Peyer's patch (tissue), 4 donors: ENCODE data around the gene GNAI1.

ENCODE experiments used
- POLR2A ChIP-seq, 2 donors: fragments of 450-650 bp; IDR thresholded peaks; one replicate each; pipeline ENCODE4 v1.5.1; 2017; ENCODE audit warnings: antibody characterized with exemption in 2 of 2, mild to moderate bottlenecking in 2 of 2, moderate library complexity in 2 of 2
- TF ChIP-seq, protein P1 (sequence below), 6 experiments: fragments of 450-650 bp in 4 of 6; fragments of 200-600 bp in 2 of 6; sonication (generic) in 1 of 6; IDR thresholded peaks; one replicate each; pipeline ENCODE4 v1.5.1; 2017 to 2019; ENCODE audit warnings: antibody characterized with exemption in 6 of 6, mild to moderate bottlenecking in 3 of 6, moderate library complexity in 1 of 6

DNA sequence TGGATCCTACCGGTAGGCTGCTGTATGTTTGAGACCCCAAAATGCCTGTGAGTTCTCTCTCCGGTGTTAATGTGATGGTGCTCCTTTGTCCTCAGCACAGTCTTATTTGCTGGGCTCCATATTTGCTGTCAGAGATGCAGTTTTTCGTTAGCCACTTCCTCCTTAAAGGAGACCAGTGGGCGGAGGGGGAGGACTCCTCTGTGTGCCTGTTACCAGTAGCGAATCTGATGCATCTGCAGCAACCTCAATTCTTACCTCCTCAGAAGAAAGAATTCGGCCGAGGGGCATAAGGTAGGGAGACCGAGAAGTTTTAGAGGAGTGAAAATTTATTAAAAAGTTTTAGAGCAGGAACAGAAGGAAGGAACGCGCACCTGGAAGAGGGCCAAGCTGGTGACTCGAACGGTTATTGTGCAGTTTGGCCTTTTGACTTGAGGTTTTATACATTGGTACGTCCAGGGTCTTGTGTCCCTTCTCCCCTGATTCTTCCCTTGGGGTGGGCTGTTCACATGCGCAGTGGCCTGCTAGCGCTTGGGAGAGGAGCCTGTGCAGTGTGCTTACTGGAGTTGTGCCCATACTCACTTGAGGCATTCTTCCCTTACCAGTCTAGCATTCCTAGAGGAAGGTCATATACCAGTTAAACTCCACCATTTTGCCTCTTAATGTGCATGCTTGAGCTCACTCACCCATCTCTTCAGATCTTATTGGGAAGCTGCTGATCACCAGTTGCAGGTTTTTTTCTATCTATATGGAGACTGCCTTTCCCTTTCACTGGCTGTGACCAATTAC, 49.5 kb downstream of the GNAI1 start:
- TF ChIP-seq POLR2A (IDR thresholded peaks at IDR 0.05) = no peak
- TF ChIP-seq, protein P1, sequence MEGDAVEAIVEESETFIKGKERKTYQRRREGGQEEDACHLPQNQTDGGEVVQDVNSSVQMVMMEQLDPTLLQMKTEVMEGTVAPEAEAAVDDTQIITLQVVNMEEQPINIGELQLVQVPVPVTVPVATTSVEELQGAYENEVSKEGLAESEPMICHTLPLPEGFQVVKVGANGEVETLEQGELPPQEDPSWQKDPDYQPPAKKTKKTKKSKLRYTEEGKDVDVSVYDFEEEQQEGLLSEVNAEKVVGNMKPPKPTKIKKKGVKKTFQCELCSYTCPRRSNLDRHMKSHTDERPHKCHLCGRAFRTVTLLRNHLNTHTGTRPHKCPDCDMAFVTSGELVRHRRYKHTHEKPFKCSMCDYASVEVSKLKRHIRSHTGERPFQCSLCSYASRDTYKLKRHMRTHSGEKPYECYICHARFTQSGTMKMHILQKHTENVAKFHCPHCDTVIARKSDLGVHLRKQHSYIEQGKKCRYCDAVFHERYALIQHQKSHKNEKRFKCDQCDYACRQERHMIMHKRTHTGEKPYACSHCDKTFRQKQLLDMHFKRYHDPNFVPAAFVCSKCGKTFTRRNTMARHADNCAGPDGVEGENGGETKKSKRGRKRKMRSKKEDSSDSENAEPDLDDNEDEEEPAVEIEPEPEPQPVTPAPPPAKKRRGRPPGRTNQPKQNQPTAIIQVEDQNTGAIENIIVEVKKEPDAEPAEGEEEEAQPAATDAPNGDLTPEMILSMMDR (IDR thresholded peaks at IDR 0.05) = no peak
